Measurements from ENCODE around the gene MYLK2. TPM values are rescaled to one million over a fixed set of nuclear protein-coding genes. Genes with fewer than 3 reads are reported as not detected.
"Not testable (repeated sequence)": the region's sequence is repeated elsewhere in the genome, so short reads cannot be mapped to it uniquely, and the experiment has no call there.

Gene MYLK2
- total RNA-seq, 4 donors from 2014 or later: 0.10 TPM; not detected in 3

DNA sequence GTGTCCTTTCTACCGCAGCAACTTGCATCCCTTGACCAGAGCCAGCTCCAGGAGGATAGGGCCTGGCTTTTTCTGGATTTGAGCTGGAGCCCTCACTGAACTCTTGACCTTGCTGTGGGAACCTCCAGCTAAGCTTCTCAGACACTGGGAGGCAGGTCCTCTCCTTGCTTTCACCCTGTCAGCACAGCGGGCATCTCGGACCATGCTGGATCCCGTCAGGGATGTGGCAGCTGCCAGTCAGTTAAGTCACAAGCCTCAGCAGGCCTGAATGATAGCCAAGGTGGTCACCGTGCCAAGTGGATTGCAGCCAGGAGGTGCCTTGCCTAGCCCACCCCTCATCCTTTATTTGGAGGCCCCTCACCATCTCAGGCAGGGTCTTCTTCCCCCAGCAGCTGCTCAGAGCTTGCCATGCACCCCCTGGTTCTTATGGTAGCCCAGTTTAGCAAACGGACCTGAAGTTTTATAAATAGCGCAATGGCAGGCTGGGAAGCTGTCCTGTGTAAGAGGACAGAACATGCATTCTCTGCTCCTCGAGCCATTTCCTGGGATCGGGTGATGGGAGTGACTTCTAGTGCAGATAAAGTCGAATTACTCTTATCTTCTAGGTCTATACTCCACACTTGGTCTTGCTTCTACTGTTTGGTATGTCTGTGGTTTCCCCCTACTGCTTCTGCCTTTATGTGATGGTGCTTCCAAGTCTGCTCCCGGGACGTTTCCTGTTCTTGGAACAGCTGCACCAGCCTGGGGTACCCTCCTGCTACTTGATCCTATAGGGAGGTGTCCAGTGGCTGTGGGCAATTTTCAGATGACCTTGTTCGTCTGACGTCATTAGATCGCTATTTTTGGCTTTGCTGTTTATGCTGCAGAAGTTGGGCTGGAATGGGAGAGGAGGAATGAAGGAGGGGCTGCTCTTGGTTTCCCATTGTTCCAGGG lies 7.1 kb upstream of the MYLK2 start:
- DNase-seq (ENCODE audit: low spot score in 2 of 2): no peak
- TF ChIP-seq, protein P1, sequence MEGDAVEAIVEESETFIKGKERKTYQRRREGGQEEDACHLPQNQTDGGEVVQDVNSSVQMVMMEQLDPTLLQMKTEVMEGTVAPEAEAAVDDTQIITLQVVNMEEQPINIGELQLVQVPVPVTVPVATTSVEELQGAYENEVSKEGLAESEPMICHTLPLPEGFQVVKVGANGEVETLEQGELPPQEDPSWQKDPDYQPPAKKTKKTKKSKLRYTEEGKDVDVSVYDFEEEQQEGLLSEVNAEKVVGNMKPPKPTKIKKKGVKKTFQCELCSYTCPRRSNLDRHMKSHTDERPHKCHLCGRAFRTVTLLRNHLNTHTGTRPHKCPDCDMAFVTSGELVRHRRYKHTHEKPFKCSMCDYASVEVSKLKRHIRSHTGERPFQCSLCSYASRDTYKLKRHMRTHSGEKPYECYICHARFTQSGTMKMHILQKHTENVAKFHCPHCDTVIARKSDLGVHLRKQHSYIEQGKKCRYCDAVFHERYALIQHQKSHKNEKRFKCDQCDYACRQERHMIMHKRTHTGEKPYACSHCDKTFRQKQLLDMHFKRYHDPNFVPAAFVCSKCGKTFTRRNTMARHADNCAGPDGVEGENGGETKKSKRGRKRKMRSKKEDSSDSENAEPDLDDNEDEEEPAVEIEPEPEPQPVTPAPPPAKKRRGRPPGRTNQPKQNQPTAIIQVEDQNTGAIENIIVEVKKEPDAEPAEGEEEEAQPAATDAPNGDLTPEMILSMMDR (IDR thresholded peaks at IDR 0.05): no peak
- WGBS, 2 donors: 65 to 66% methylated on average over 15 of the region's 15 CpGs
- no peak overlapping the region for H3K4me3 ChIP-seq (ENCODE audit: low read depth, poor library complexity, severe bottlenecking)
- intact Hi-C loops (cut with DNase I; ENCODE audit: low total_unique reads): no loop called here

GRCh38 chr20:31813611-31814010 lies 5.5 kb upstream of the MYLK2 start:
- TF ChIP-seq POLR2A (IDR thresholded peaks at IDR 0.05): no peak
- TF ChIP-seq, protein P1 (IDR thresholded peaks at IDR 0.05): no peak
- DNase-seq (ENCODE audit: low spot score in 2 of 2): no peak
- intact Hi-C loops (cut with DNase I; ENCODE audit: low total_unique reads): no loop called here
- no peak overlapping the region for H3K4me3 ChIP-seq (ENCODE audit: low read depth, poor library complexity, severe bottlenecking)

DNA sequence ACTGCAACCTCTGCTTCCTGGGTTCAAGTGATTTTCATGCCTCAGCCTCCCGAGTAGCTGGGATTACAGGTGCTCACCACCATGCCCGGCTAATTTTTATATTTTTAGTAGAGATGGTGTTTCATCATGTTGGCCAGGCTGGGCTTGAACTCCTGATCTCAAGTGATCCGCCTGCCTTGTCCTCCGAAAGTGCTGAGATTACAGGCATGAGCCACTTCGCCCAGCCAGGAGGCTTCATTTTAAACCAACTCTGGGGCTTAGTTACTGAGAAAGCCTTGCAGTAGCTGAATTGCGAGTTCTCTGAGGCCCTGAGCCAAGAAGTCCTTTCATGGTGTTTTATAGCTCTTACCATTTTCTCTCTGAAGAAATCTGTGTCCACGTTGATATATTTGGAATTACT lies 5.0 kb upstream of the MYLK2 start:
- DNase-seq (ENCODE audit: low spot score in 2 of 2); intact Hi-C loops (cut with DNase I; ENCODE audit: low total_unique reads); H3K4me3 ChIP-seq (ENCODE audit: low read depth, poor library complexity, severe bottlenecking): not testable (repeated sequence)
- 83 to 86% methylated on average over 7 of the region's 7 CpGs for WGBS, 2 donors

DNA sequence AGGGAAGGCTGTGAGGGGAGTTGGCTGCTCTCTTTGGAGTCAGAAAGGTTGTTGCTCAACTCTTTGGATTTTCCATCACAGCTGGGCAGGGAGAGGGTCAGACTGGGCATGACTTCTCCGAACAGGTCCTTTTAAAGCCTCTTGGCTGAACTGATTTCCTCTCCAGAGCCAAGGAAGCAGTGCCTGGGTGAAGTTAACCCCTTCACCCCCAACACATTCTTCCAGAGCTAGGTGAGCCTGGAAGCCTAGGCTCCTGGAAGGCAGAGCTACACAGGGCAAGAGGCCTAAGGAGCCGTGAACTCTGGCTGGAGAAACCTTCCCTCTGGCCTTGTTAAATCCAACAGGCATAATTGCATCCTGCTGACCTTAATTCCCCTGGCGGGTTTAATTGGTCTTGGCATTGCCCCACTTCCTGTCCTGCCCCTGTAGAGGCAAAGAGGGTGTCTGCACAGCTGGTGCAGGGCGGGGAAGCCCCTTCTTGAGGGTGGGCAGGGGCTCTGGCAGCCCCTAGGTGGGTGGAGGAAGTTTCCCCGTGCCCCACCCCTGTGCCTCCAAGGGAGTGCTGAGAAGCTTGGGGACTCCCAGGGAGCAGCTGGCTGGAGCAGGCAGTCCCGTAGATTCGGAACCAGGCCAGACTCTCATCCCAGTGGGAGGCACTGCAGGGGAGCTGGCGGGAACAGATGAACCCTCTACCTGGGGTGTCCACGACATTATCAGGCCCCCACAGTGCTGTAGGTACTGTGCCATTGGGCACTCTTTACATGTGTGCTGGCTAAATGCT lies 3.6 kb upstream of the MYLK2 start:
- TF ChIP-seq, protein P1 (IDR thresholded peaks at IDR 0.05): no peak
- TF ChIP-seq POLR2A (IDR thresholded peaks at IDR 0.05): no peak
- 15 to 20% methylated on average over 6 to 9 of the region's 9 CpGs for WGBS, 2 donors
- intact Hi-C loops (cut with DNase I; ENCODE audit: low total_unique reads): no loop called here
- DNase-seq (ENCODE audit: low spot score in 2 of 2): no peak
- H3K4me3 ChIP-seq (ENCODE audit: low read depth, poor library complexity, severe bottlenecking): no peak overlapping the region

GRCh38 chr20:31816221-31816620 lies 2.9 kb upstream of the MYLK2 start:
- TF ChIP-seq POLR2A (IDR thresholded peaks at IDR 0.05): no peak
- WGBS, 2 donors: 93 to 96% methylated on average over 5 of the region's 5 CpGs
- intact Hi-C loops (cut with DNase I; ENCODE audit: low total_unique reads): no loop called here

GRCh38 chr20:31817461-31817860 lies 1.7 kb upstream of the MYLK2 start:
- H3K4me3 ChIP-seq (ENCODE audit: low read depth, poor library complexity, severe bottlenecking): no peak overlapping the region
- 92 to 93% methylated on average over 5 of the region's 5 CpGs for WGBS, 2 donors
- TF ChIP-seq, protein P1 (IDR thresholded peaks at IDR 0.05): no peak
- TF ChIP-seq POLR2A (IDR thresholded peaks at IDR 0.05): no peak
- no peak for DNase-seq (ENCODE audit: low spot score in 2 of 2)
- intact Hi-C loops (cut with DNase I; ENCODE audit: low total_unique reads): no loop called here

More at GRCh38 chr20:31816221-31816620, 2.9 kb upstream of the MYLK2 start:
- no peak for DNase-seq (ENCODE audit: low spot score in 2 of 2)
- H3K4me3 ChIP-seq (ENCODE audit: low read depth, poor library complexity, severe bottlenecking): no peak overlapping the region

Measured in lower leg skin (tissue), 4 donors.